SK-N-SH treated with all-trans-retinoic acid at 6 μM for 48 hours (cell line): ENCODE measurements around the gene MNS1.

Source experiments
- ATAC-seq: fragments of 200-7000 bp; cut with Tn5 transposase; 3 replicates; pipeline ENCODE4 v1.9.1; 2020; ENCODE audit warnings: mild to moderate bottlenecking, moderate library complexity
- ARNTL ChIP-seq: fragments of 450-650 bp; formaldehyde crosslinking; IDR thresholded peaks from 2 replicates; pipeline ENCODE4 v1.5.0; 2020; ENCODE audit warnings: low read depth, mild to moderate bottlenecking, moderate library complexity, borderline replicate concordance
- BACH2 ChIP-seq: fragments of 250-450 bp; sonication (Bioruptor Pico); IDR thresholded peaks from 2 replicates; pipeline ENCODE4 v1.9.0; 2021; ENCODE audit warnings: mild to moderate bottlenecking, borderline replicate concordance
- CSDC2 ChIP-seq: fragments of 250-450 bp; sonication (Bioruptor Pico); IDR thresholded peaks from 2 replicates; pipeline ENCODE4 v1.5.0; 2020; ENCODE audit warnings: mild to moderate bottlenecking, moderate library complexity
- ESRRG ChIP-seq: fragments of 250-450 bp; sonication (Bioruptor Pico); IDR thresholded peaks from 2 replicates; pipeline ENCODE4 v1.6.1; 2021; ENCODE audit warnings: mild to moderate bottlenecking
- GLIS3 ChIP-seq: fragments of 250-450 bp; sonication (Bioruptor Pico); IDR thresholded peaks from 2 replicates; pipeline ENCODE4 v1.5.0; 2020; ENCODE audit warnings: mild to moderate bottlenecking, moderate library complexity
- OSR1 ChIP-seq: fragments of 250-450 bp; sonication (Bioruptor Pico); IDR thresholded peaks from 2 replicates; pipeline ENCODE4 v1.8.0; 2022; ENCODE audit warnings: moderate library complexity, mild to moderate bottlenecking, inconsistent platforms
- POU6F1 ChIP-seq: fragments of 250-450 bp; sonication (Bioruptor Pico); IDR thresholded peaks from 2 replicates; pipeline ENCODE4 v1.8.0; 2021; ENCODE audit warnings: low read depth, mild to moderate bottlenecking, moderate library complexity, borderline replicate concordance
- PPARA ChIP-seq: fragments of 250-450 bp; sonication (Bioruptor Pico); IDR thresholded peaks from 2 replicates; pipeline ENCODE4 v1.5.0; 2020; ENCODE audit warnings: mild to moderate bottlenecking, borderline replicate concordance
- RARB ChIP-seq: fragments of 250-450 bp; sonication (Bioruptor Pico); IDR thresholded peaks from 2 replicates; pipeline ENCODE4 v1.8.0; 2021; ENCODE audit warnings: mild to moderate bottlenecking, moderate library complexity
- SNAI2 ChIP-seq: fragments of 250-450 bp; sonication (Bioruptor Pico); IDR thresholded peaks from 2 replicates; pipeline ENCODE4 v1.5.0; 2020; ENCODE audit warnings: mild to moderate bottlenecking, moderate library complexity
- TCF4 ChIP-seq: fragments of 250-450 bp; sonication (Bioruptor Pico); IDR thresholded peaks from 2 replicates; pipeline ENCODE4 v1.8.0; 2021; ENCODE audit warnings: mild to moderate bottlenecking, moderate library complexity, borderline replicate concordance
- TOX ChIP-seq: fragments of 250-450 bp; sonication (Bioruptor Pico); IDR thresholded peaks from 2 replicates; pipeline ENCODE4 v1.8.0; 2021; ENCODE audit warnings: mild to moderate bottlenecking, moderate library complexity, borderline replicate concordance
- TSHZ2 ChIP-seq: fragments of 250-450 bp; sonication (Bioruptor Pico); IDR thresholded peaks from 2 replicates; pipeline ENCODE4 v1.5.0; 2020; ENCODE audit warnings: mild to moderate bottlenecking, moderate library complexity
- ZC3H10 ChIP-seq: fragments of 250-450 bp; sonication (Bioruptor Pico); IDR thresholded peaks from 2 replicates; pipeline ENCODE4 v1.5.1; 2021; ENCODE audit warnings: mild to moderate bottlenecking, moderate library complexity
- ZFP3 ChIP-seq: fragments of 250-450 bp; sonication (Bioruptor Pico); IDR thresholded peaks from 2 replicates; pipeline ENCODE4 v1.5.0; 2020; ENCODE audit warnings: mild to moderate bottlenecking, moderate library complexity
- ZFP30 ChIP-seq: fragments of 450-650 bp; formaldehyde crosslinking; IDR thresholded peaks from 2 replicates; pipeline ENCODE4 v1.5.0; 2022; ENCODE audit warnings: mild to moderate bottlenecking, moderate library complexity
- ZNF565 ChIP-seq: fragments of 450-650 bp; formaldehyde crosslinking; conservative IDR thresholded peaks from 2 replicates; pipeline ENCODE4 v1.5.0; 2020; ENCODE audit warnings: low read depth, mild to moderate bottlenecking, moderate library complexity
- ZNF70 ChIP-seq: fragments of 450-650 bp; formaldehyde crosslinking; IDR thresholded peaks from 2 replicates; pipeline ENCODE4 v1.5.0; 2020; ENCODE audit warnings: mild to moderate bottlenecking, moderate library complexity
- ZNF8 ChIP-seq: fragments of 450-650 bp; formaldehyde crosslinking; IDR thresholded peaks from 2 replicates; pipeline ENCODE4 v1.5.0; 2020; ENCODE audit warnings: mild to moderate bottlenecking, moderate library complexity
- TF ChIP-seq, protein P1 (sequence below): fragments of 250-450 bp; sonication (Bioruptor Pico); IDR thresholded peaks from 2 replicates; pipeline ENCODE4 v1.5.1; 2020; ENCODE audit warnings: low read depth, mild to moderate bottlenecking, moderate library complexity
- TF ChIP-seq, protein P2 (sequence below): fragments of 250-450 bp; sonication (Bioruptor Pico); IDR thresholded peaks from 2 replicates; pipeline ENCODE4 v1.5.1; 2021; ENCODE audit warnings: mild to moderate bottlenecking, moderate library complexity

The MNS1 gene

GRCh38 chr15:56385908-56386307 is 79.0 kb downstream of the MNS1 start:
- ATAC-seq, result no peak
- TF ChIP-seq ZC3H10 (no peak), ZFP30 (CRISPR knock-in tag) (no peak), ESRRG (no peak), TSHZ2 (CRISPR knock-in tag) (no peak), POU6F1 (no peak), ZNF8 (CRISPR knock-in tag) (peak; percentile 91), PPARA (CRISPR knock-in tag) (no peak)
- TF ChIP-seq, protein P1, sequence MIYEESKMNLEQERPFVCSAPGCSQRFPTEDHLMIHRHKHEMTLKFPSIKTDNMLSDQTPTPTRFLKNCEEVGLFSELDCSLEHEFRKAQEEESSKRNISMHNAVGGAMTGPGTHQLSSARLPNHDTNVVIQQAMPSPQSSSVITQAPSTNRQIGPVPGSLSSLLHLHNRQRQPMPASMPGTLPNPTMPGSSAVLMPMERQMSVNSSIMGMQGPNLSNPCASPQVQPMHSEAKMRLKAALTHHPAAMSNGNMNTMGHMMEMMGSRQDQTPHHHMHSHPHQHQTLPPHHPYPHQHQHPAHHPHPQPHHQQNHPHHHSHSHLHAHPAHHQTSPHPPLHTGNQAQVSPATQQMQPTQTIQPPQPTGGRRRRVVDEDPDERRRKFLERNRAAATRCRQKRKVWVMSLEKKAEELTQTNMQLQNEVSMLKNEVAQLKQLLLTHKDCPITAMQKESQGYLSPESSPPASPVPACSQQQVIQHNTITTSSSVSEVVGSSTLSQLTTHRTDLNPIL (CRISPR knock-in tag), result no peak

GRCh38 chr15:56383010-56383409 is 81.9 kb downstream of the MNS1 start:
- ATAC-seq, result no peak
- TF ChIP-seq GLIS3, result no peak
- no peak for TF ChIP-seq TSHZ2 (CRISPR knock-in tag)
- no peak for TF ChIP-seq PPARA (CRISPR knock-in tag)
- no peak for TF ChIP-seq ZFP30 (CRISPR knock-in tag)
- no peak for TF ChIP-seq SNAI2
- TF ChIP-seq, protein P2, sequence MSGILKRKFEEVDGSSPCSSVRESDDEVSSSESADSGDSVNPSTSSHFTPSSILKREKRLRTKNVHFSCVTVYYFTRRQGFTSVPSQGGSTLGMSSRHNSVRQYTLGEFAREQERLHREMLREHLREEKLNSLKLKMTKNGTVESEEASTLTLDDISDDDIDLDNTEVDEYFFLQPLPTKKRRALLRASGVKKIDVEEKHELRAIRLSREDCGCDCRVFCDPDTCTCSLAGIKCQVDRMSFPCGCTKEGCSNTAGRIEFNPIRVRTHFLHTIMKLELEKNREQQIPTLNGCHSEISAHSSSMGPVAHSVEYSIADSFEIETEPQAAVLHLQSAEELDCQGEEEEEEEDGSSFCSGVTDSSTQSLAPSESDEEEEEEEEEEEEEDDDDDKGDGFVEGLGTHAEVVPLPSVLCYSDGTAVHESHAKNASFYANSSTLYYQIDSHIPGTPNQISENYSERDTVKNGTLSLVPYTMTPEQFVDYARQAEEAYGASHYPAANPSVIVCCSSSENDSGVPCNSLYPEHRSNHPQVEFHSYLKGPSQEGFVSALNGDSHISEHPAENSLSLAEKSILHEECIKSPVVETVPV (CRISPR knock-in tag), result no peak
- no peak for TF ChIP-seq ZC3H10
- TF ChIP-seq, protein P1 (CRISPR knock-in tag), result no peak
- no peak for TF ChIP-seq TOX (CRISPR knock-in tag)
- TF ChIP-seq RARB, result no peak
- TF ChIP-seq TCF4, result no peak
- no peak for TF ChIP-seq OSR1 (CRISPR knock-in tag)
- TF ChIP-seq ESRRG, result no peak
- no peak for TF ChIP-seq ZFP3 (CRISPR knock-in tag)
- no peak for TF ChIP-seq ZNF565 (CRISPR knock-in tag)
- no peak for TF ChIP-seq ARNTL
- no peak for TF ChIP-seq ZNF70 (CRISPR knock-in tag)
- no peak for TF ChIP-seq BACH2 (CRISPR knock-in tag)
- TF ChIP-seq CSDC2 (CRISPR knock-in tag), result no peak
- TF ChIP-seq ZNF8 (CRISPR knock-in tag), result no peak
